GM12892 (cell line): ENCODE data around the gene FEM1B.

ENCODE experiments used
- DNase-seq: peaks from one replicate; pipeline ENCODE4 v3.0.0; 2011; ENCODE audit not compliant: insufficient read length
- FAIRE-seq: peaks from 2 replicates; lab custom pipeline; 2011; peaks lifted over from hg19 to GRCh38; lab: Jason Lieb, UNC
- POLR2A ChIP-seq: IDR thresholded peaks from 2 replicates; pipeline ENCODE4 v1.6.1; 2011; ENCODE audit warnings: low read depth, low read length, control low read depth
- POLR2AphosphoS5 ChIP-seq: IDR thresholded peaks from 2 replicates; pipeline ENCODE4 v1.6.1; 2011; ENCODE audit warnings: low read depth, low read length, control low read depth
- TAF1 ChIP-seq: IDR thresholded peaks from 2 replicates; pipeline ENCODE4 v1.6.1; 2011; ENCODE audit warnings: low read depth, mild to moderate bottlenecking, control low read depth, low read length, borderline replicate concordance

FEM1B gene

DNA sequence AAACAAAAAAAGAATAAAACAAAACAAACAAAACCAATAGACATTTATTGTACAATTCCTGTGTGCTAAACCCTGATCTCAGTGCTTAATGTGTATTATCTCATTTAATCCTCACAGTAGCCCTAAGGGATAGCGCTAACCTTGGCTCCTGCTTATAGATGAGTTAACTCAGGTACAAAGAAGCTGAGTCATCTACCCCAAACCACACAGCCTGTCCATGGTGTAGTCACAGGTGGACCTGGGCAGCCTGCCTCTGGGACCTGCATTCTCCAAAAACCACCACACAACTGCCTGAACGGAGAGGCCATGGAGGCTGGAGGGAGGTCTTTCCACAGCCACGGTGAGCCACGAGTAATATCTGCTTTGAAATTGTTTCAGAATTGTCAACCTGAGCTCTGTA is 42.5 kb upstream of the FEM1B start:
- DNase-seq, result no peak
- FAIRE-seq, result no peak
- TF ChIP-seq TAF1 (no peak), POLR2AphosphoS5 (no peak), POLR2A (no peak)

GRCh38 chr15:68239025-68239424 is 38.5 kb upstream of the FEM1B start:
- no peak for TF ChIP-seq TAF1
- DNase-seq (no peak), FAIRE-seq (no peak)

DNA sequence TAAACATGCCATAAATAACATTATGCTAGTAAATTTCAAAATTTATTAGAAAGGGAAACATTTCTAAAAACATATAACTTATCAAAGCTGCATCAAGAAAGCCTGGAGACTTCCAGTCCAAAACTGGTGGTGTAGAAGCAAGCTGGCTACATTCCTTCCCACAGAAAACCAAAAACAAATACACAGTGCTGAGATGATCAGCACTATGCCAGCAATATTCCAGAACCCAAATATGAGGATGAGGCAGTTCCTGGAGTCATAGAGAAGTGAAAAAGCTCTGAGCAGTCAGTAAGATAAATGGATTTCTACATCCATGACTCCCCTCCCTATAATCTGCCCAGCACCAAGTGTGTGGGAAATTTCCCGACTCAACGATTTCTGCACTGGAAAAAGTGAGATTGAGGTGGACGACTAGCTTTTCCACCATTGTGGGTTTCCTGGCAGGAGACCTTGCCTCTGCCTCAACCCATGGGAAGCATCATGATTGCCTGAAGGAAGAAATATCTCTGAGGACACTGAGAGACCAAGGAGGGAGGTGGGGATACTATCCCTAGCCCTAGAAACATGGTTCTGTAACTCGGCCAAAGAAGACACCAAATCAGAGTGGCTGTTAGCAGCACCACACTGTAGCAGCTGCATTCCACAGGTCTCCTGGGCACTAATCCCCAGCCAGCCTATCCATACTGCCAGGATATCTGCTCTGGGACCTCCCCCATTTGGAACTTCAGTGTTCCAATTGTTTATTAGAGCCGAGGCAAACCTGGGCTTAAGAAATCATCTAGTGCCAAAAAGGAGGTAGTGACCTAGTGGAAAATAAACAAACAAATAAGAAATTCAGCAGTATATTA is 36.2 kb upstream of the FEM1B start:
- TF ChIP-seq TAF1 (no peak), POLR2AphosphoS5 (no peak), POLR2A (no peak)
- DNase-seq, result no peak
- no peak for FAIRE-seq

DNA sequence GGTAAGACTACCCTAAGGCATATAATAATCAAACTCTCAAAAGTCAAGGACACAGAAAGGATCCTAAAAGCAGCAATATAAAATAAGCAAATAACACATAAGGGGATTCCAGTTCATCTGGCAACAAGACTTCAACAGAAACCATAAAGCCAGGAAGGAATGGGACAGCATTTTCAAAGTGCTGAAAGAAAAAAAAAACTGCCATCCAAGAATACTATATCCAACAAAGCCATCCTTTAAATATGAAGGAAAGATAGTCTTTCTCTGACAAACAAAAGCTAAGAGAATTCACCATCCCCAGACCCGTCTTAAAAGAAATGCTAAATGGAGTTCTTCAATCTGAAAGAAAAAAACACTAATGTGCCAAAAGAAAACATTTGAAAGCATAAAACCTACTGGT is 33.3 kb upstream of the FEM1B start:
- TF ChIP-seq POLR2AphosphoS5 (no peak), POLR2A (no peak), TAF1 (no peak)
- FAIRE-seq, result no peak
- no peak for DNase-seq

DNA sequence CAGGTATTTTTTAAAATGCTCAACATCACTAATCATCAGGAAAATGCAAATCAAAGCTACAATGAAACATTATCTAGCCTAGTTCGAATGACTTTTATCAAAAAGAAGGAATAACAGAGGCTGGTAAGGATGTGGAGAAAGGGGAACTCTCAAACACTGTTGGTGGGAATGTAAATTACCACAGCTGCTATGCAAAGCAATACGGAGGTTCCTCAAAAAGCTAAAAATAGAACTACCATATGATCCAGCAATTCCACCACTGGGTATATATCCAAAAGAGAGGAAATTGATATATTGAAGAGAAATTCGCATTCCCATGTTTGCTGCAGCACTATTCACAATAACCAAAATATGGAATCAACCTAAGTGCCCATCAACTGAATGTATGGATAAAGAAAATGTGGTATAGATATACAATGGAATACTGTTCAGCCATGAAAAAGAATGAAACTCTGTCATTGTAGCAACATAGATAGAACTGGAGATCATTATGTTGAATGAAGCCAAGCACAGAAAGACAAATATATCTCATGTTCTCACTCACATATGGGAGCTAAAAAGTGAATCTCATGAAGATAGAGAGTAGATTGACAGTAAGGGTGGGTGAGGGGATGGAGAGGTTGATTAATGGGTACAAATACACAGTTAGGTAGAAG is 28.4 kb upstream of the FEM1B start:
- TF ChIP-seq POLR2AphosphoS5 (no peak), TAF1 (no peak), POLR2A (no peak)
- FAIRE-seq (no peak), DNase-seq (no peak)

- DNase-seq (peak; percentile 29), FAIRE-seq (peak; percentile 81)
- no peak for TF ChIP-seq TAF1
- no peak for TF ChIP-seq POLR2A
- no peak for TF ChIP-seq POLR2AphosphoS5
These were observed 24.5 kb upstream of the FEM1B start for GRCh38 chr15:68252925-68253534.

- peak; percentile 44 for FAIRE-seq
- DNase-seq, result peak; percentile 33
- TF ChIP-seq TAF1, result no peak
- no peak for TF ChIP-seq POLR2AphosphoS5
- no peak for TF ChIP-seq POLR2A
These were observed 20.7 kb upstream of the FEM1B start for GRCh38 chr15:68256675-68257450.

DNA sequence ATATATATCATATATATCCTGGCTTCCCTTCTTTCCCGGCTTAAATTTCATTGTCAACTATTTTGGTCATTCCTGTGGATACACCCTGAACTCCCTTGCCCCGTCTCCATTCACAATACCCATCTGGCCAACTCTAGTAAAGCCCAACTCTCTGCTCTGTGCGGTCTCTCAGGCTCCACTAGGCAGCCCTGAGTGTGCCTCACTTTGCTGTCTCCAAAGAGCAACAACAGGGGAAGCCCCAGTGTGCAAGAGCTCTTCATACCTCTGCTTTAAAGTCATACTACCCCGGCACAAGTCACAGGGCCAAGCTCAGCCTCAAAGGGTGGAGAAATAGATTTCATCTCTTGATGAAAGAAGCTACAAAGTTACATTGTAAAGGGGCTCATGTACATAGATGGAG is 18.9 kb upstream of the FEM1B start:
- TF ChIP-seq POLR2AphosphoS5, result no peak
- no peak for TF ChIP-seq POLR2A
- TF ChIP-seq TAF1, result no peak
- DNase-seq, result no peak
- no peak for FAIRE-seq

- DNase-seq, result no peak
- no peak for TF ChIP-seq POLR2A
- no peak for TF ChIP-seq POLR2AphosphoS5
- TF ChIP-seq TAF1, result no peak
- no peak for FAIRE-seq
These were observed 17.7 kb upstream of the FEM1B start for GRCh38 chr15:68259883-68260282.

DNA sequence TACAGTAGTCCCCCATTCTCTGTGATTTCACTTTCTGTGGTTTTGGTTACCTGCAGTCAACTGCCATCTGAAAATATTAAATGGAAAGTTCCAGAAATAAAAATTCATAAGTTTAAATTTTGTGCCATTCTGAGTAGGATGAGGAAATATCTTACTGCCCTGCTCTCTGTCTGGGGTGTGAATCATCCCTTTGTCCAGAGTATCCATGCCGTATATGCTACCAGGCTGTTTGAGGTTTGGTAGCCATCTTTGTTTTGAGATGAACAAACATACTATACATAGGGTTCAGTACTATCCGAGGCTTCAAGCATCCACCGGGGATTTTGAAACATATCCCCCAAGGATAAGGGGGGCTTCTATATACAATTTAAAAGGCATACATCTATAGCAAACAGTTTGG is 16.3 kb upstream of the FEM1B start:
- TF ChIP-seq POLR2AphosphoS5 (no peak), POLR2A (no peak), TAF1 (no peak)

GRCh38 chr15:68261980-68262379 is 15.6 kb upstream of the FEM1B start:
- FAIRE-seq, result no peak
- DNase-seq, result no peak
- TF ChIP-seq POLR2A (no peak), TAF1 (no peak), POLR2AphosphoS5 (no peak)

More for the DNA sequence above, 16.3 kb upstream of the FEM1B start:
- no peak for FAIRE-seq
- DNase-seq, result no peak
